ENCODE measurements around the gene ITGA2B. TPM values are rescaled to one million over a fixed set of nuclear protein-coding genes. Genes with fewer than 3 reads are reported as not detected.

ITGA2B gene
- total RNA-seq (2014; rRNA removed; shearing (Covaris generic)), result 0.29 TPM in 1 of 2 replicates, not detected in the other

GRCh38 chr17:44389281-44389680 is at the start of gene ITGA2B:
Gene ITGA2B, minus strand, starts transcription at chr17:44389649. Its CDS starts 176 bp downstream, at chr17:44389473.
- Histone ChIP-seq H3K9me3 (replicated peaks) (no peaks in the 10 kb centered on the region; the same call in 1 of the 2 replicates), H3K4me1 (replicated peaks) (peaks cover 22% of the 10 kb centered on the region), H3K36me3 (no peaks in the 10 kb centered on the region), H3K4me3 (no peak within 1 kb of the TSS), H3K27me3 (replicated peaks) (peaks cover 13% of the 10 kb centered on the region; the same call in 1 of the 2 replicates), H3K27ac (no peak within 1 kb of the TSS)
- no peak for DNase-seq (ENCODE audit: low read depth in 1 of 2, low spot score in 2 of 2)

- Histone ChIP-seq H3K36me3 (peaks cover 29% of the 10 kb centered on the region), H3K27ac (no peak overlapping the region), H3K27me3 (replicated peaks) (no peaks in the 10 kb centered on the region), H3K4me3 (no peak overlapping the region), H3K4me1 (replicated peaks) (peaks cover 7% of the 10 kb centered on the region), H3K9me3 (replicated peaks) (no peaks in the 10 kb centered on the region)
- DNase-seq (ENCODE audit: low read depth in 1 of 2, low spot score in 2 of 2), result no peak
These were observed 49.7 kb upstream of the ITGA2B start for GRCh38 chr17:44439168-44439567.

- Histone ChIP-seq H3K27ac (no peak overlapping the region), H3K9me3 (replicated peaks) (no peaks in the 10 kb centered on the region), H3K36me3 (peaks cover 32% of the 10 kb centered on the region), H3K27me3 (replicated peaks) (no peaks in the 10 kb centered on the region), H3K4me3 (no peak overlapping the region), H3K4me1 (replicated peaks) (peaks cover 2% of the 10 kb centered on the region)
- no peak for DNase-seq (ENCODE audit: low read depth in 1 of 2, low spot score in 2 of 2)
These were observed 49.2 kb upstream of the ITGA2B start for GRCh38 chr17:44438636-44439035.

- Histone ChIP-seq H3K36me3 (peaks cover 47% of the 10 kb centered on the region), H3K27me3 (replicated peaks) (no peaks in the 10 kb centered on the region), H3K4me3 (no peak overlapping the region), H3K9me3 (replicated peaks) (no peaks in the 10 kb centered on the region), H3K27ac (no peak overlapping the region), H3K4me1 (replicated peaks) (no peaks in the 10 kb centered on the region)
- DNase-seq (ENCODE audit: low read depth in 1 of 2, low spot score in 2 of 2), result no peak
These were observed 46.9 kb upstream of the ITGA2B start for GRCh38 chr17:44436336-44436735.

DNA sequence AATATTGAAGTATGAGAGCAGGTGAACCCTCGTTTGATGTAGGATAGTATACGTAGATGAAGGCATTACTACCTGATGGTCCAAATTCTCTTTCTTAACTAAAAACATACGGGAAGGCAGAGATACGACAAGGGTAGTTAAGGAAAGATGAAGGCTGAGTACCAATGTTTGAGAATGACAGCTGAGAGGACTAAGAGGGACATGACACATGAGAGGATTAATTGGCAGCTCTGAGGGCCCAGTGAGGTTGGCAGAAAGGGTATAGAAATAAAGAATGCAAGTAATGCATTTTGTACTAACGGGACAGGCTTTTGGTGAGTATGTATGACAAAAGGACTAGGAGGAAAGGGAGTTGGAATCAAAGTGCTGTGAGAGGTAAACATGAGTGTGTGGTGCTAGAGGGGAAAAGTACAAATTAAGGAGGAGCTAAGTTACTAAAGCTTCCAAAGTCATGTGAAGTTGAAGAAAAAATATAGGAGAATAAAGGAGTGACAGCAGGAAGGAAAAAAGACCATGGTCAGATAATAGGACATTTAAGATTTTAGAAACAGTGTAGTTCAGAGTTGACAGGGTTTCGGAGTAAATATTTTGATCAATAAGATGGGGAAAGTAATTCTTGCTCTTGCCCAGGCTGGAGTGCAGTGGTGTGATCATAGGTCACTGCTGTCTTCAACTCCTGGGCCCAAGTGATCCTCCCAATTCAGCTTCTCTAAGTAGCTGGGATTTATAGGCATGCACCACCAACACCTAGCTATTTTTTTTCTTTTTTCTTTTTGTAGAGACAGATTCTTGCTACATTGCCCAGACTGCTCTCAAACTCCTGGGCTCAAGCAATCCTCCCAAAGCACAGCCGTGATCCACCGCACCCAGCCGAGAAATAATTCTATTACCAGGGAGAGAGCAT is 43.1 kb upstream of the ITGA2B start:
- no peaks in the 10 kb centered on the region for H3K27me3 ChIP-seq (replicated peaks)
- H3K4me1 ChIP-seq (replicated peaks), result no peaks in the 10 kb centered on the region
- no peaks in the 10 kb centered on the region for H3K9me3 ChIP-seq (replicated peaks)
- DNase-seq (ENCODE audit: low read depth in 1 of 2, low spot score in 2 of 2), result no peak
- H3K27ac ChIP-seq, result no peak overlapping the region
- no peak overlapping the region for H3K4me3 ChIP-seq
- H3K36me3 ChIP-seq, result peaks cover 55% of the 10 kb centered on the region

DNA sequence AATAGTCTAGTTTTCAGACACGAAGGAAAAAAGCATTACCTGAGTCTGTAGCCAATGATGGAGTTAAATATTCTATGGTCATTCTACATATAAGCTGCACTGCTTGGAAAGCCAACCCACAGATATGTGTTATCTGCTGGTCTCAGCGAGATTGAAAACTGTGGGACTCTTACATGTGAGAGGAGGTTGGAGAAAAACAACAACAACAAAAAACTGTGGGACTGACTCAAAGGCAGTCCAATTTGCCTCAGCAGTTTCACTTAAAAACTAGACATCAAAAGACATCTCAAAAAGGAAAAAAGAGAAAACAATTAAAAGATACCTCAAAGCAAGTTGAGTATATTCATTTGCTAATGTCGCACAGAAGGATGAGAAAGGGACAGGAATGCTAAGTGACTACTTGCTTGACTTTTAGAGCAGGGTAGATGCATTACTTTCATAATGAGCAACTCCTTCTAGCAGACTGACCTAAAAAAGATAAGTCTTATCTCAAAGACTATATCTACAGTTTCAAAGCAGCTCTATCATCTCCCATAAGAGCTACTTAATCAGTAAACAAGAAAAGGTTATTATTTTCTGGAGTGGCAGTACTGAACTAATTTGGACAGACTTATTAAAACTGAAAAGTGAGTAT is 35.5 kb upstream of the ITGA2B start:
- H3K4me1 ChIP-seq (replicated peaks), result no peaks in the 10 kb centered on the region
- no peaks in the 10 kb centered on the region for H3K9me3 ChIP-seq (replicated peaks)
- H3K4me3 ChIP-seq, result no peak overlapping the region
- no peaks in the 10 kb centered on the region for H3K27me3 ChIP-seq (replicated peaks)
- no peak for DNase-seq (ENCODE audit: low read depth in 1 of 2, low spot score in 2 of 2)
- no peak overlapping the region for H3K27ac ChIP-seq
- H3K36me3 ChIP-seq, result peaks cover 65% of the 10 kb centered on the region

GRCh38 chr17:44417553-44417952 is 28.1 kb upstream of the ITGA2B start:
- H3K4me3 ChIP-seq, result no peak overlapping the region
- no peaks in the 10 kb centered on the region for H3K9me3 ChIP-seq (replicated peaks)
- peaks cover 63% of the 10 kb centered on the region for H3K36me3 ChIP-seq
- no peak for DNase-seq (ENCODE audit: low read depth in 1 of 2, low spot score in 2 of 2)
- H3K27ac ChIP-seq, result no peak overlapping the region
- H3K27me3 ChIP-seq (replicated peaks), result no peaks in the 10 kb centered on the region
- H3K4me1 ChIP-seq (replicated peaks), result no peaks in the 10 kb centered on the region

DNA sequence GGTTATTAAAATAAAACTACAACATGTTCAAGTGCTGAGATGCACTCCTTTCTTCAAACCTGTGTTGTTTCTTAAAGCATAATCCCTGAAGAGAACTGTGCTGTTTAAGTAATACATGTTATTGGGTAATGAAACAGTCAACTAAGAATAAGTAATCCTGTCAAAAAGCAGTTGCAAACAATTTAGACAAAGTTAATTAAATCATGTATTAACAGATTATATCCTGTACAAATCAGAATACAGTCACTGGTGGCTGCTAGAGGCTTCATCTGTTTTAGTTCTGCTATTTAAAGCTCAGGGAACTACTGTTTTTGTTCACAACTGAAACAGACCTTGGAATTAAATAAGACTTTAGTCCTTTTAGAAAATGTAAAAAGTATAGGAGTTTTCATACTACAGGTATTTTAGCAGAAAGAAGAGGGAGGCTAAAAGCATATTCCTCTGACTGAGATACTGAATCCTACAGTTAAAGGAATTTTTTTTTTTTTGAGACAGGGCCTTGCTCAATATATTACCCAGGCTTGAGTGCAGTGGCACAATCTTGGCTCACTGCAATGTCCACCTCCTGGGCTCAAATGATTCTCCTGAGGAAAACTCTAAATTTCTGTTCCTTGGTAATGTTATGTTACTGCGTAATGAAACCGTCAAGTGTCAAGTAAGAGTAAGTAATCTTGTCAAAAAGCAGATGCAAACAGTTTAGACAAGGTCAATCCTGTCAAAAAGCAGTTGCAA is 27.3 kb upstream of the ITGA2B start:
- DNase-seq (ENCODE audit: low read depth in 1 of 2, low spot score in 2 of 2), result no peak
- no peaks in the 10 kb centered on the region for H3K9me3 ChIP-seq (replicated peaks)
- no peak overlapping the region for H3K4me3 ChIP-seq
- H3K36me3 ChIP-seq, result peaks cover 58% of the 10 kb centered on the region
- H3K27ac ChIP-seq, result no peak overlapping the region
- H3K4me1 ChIP-seq (replicated peaks), result no peaks in the 10 kb centered on the region
- H3K27me3 ChIP-seq (replicated peaks), result no peaks in the 10 kb centered on the region

GRCh38 chr17:44414394-44415155 is 25.1 kb upstream of the ITGA2B start:
- Histone ChIP-seq H3K36me3 (peaks cover 41% of the 10 kb centered on the region), H3K4me1 (replicated peaks) (no peaks in the 10 kb centered on the region), H3K27me3 (replicated peaks) (no peaks in the 10 kb centered on the region), H3K4me3 (no peak overlapping the region), H3K9me3 (replicated peaks) (no peaks in the 10 kb centered on the region), H3K27ac (no peak overlapping the region)
- no peak for DNase-seq (ENCODE audit: low read depth in 1 of 2, low spot score in 2 of 2)

- no peak for DNase-seq (ENCODE audit: low read depth in 1 of 2, low spot score in 2 of 2)
These were observed 20.0 kb upstream of the ITGA2B start for GRCh38 chr17:44409309-44410028.

DNA sequence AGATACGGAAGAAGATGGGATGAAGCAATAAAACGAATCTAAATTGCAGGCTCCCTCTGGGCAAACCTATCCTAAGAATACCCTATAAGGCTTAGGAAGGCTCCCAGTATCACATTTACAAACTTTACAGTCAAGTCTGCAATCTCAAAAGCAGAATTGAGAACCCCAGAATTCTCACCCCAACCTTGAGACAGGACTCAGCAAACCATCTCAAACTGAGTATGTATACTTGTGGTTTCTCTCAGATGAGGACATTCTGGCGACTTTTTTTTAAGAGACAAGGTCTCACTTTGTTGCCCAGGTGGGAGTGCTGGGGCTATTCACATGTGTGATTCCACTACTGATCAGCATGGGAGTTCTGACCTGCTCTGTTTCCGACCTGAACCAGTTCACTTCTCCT is 19.3 kb upstream of the ITGA2B start:
- H3K27me3 ChIP-seq (replicated peaks), result no peaks in the 10 kb centered on the region
- no peak for DNase-seq (ENCODE audit: low read depth in 1 of 2, low spot score in 2 of 2)
- H3K4me3 ChIP-seq, result no peak overlapping the region
- peaks cover 19% of the 10 kb centered on the region for H3K36me3 ChIP-seq
- no peaks in the 10 kb centered on the region for H3K4me1 ChIP-seq (replicated peaks)
- H3K27ac ChIP-seq, result no peak overlapping the region
- no peaks in the 10 kb centered on the region for H3K9me3 ChIP-seq (replicated peaks)

More at GRCh38 chr17:44409309-44410028, 20.0 kb upstream of the ITGA2B start:
- Histone ChIP-seq H3K36me3 (peaks cover 14% of the 10 kb centered on the region), H3K27ac (no peak overlapping the region), H3K27me3 (replicated peaks) (no peaks in the 10 kb centered on the region), H3K9me3 (replicated peaks) (no peaks in the 10 kb centered on the region), H3K4me3 (no peak overlapping the region), H3K4me1 (replicated peaks) (no peaks in the 10 kb centered on the region)

DNA sequence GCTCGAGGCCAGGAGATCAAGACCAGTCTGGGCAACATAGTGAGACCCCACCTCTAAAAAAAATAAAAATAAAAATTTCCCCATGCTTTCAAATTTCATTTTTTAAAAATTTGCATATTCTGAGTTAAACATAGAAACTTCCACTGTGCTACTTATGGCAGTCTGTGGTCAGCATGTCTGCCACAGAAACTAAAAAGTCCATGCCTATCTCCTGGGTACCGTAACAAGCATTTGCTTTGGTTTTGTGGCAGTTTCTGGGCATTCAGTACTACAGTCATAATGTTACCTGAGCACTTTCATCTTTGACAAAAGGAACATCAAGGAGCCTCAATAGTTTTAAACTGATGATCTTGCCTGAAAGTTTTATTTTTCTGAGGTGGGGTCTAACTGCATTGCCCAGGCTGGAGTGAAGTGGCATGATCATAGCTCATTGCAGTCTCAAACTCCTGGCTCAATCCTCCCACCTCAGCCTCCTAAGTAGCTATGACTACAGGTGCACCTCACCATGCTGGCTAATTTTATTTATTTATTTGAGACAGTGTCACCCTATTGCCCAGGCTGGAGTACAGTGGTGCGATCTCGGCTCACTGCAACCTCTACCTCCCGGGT is 13.2 kb upstream of the ITGA2B start:
- H3K4me3 ChIP-seq, result no peak overlapping the region
- peaks cover 72% of the 10 kb centered on the region for H3K36me3 ChIP-seq
- H3K4me1 ChIP-seq (replicated peaks), result no peaks in the 10 kb centered on the region
- no peaks in the 10 kb centered on the region for H3K27me3 ChIP-seq (replicated peaks)
- no peaks in the 10 kb centered on the region for H3K9me3 ChIP-seq (replicated peaks)
- no peak for DNase-seq (ENCODE audit: low read depth in 1 of 2, low spot score in 2 of 2)
- H3K27ac ChIP-seq, result no peak overlapping the region
